Fibroblast of the aortic adventitia (primary cell): ENCODE measurements around the gene ADPRS. TPM values are rescaled to one million over a fixed set of nuclear protein-coding genes. Genes with fewer than 3 reads are reported as not detected.

ENCODE experiments used
- DNase-seq: peaks from one replicate; pipeline ENCODE4 v3.0.0-alpha.2; 2010; ENCODE audit warnings: low read depth
- H3K4me3 ChIP-seq: 2 replicates; pipeline ENCODE4 v1.5.1; 2011; ENCODE audit warnings: low read depth, mild to moderate bottlenecking, control low read depth, low read length, moderate library complexity
- CTCF ChIP-seq: IDR thresholded peaks from 2 replicates; pipeline ENCODE4 v1.5.1; 2011; ENCODE audit warnings: mild to moderate bottlenecking, low read length, control low read depth, inconsistent platforms; ENCODE audit not compliant: insufficient read depth
- total RNA-seq: library from RNA; depleted of rRNA; stranded (reverse); fragments of >200 nt; gene quantifications from 2 replicates; pipeline ENCODE4 v1.2.3, GENCODE V29; 2012; ENCODE audit warnings: low replicate concordance

ADPRS gene
- total RNA-seq, 1 donor: 21.1 TPM

DNA sequence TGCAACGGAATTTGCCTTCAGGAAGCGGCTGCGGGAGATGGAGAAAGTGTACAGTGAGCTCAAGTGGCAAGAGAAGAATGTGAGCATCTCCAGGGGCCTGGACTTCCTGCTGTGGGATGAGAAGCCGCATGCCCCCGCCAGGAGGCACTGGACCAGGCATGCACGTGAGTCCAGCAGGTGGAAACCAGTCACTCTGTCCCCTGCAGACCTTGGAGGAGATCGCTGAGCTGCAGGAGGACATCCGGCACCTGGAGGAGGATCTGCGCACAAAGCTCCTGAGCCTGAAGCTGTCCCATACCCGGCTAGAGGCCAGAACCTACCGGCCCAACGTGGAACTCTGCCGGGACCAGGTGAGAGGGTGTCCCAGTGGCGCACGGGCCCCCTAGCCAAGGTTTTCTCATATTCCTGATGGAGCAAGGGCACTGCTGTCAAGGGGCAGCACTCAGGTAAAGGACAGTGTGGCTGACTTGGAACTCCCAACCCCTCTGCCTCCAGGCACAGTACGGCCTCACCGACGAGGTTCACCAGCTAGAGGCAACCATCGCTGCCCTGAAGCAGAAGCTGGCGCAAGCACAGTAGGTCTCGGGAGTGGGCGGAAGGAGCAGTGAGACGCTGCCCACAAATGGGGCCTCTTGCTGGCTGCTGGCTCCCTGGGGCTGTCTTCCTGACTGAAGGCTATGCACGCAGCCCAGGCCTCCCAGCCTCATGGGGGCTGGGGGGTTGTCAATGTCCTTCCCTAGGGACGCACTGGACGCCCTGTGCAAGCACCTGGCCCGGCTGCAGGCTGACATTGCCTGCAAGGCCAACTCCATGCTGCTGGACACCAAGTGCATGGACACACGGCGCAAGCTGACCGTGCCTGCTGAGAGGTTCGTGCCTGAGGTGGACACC is 1.2 kb upstream of the ADPRS start:
- no peak for DNase-seq
- no peak for TF ChIP-seq CTCF
- no peak overlapping the region for H3K4me3 ChIP-seq

DNA sequence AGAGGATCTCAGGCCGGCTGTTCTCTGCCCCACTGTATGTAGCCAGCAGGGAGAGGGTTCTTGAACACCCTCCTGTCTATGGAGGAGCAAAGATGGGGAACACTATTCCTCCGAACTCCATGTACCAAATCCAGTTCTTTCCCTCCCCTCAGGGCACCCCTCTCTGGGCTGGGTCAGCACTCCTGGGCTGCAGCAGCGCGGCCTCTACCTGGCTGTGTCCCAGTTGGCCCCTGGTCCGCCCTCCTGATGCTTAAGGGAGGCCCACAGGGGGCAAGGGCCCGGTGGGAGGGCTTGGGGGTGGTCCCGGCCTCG is 471 bp upstream of the ADPRS start:
- H3K4me3 ChIP-seq: peak overlapping the region; percentile 90
- no peak for DNase-seq
- no peak for TF ChIP-seq CTCF

- peak overlapping the region; percentile 90 for H3K4me3 ChIP-seq
- peak; percentile 55 for DNase-seq
- TF ChIP-seq CTCF: no peak
Measured at GRCh38 chr1:36089393-36090121, 865 bp downstream of the ADPRS start.

DNA sequence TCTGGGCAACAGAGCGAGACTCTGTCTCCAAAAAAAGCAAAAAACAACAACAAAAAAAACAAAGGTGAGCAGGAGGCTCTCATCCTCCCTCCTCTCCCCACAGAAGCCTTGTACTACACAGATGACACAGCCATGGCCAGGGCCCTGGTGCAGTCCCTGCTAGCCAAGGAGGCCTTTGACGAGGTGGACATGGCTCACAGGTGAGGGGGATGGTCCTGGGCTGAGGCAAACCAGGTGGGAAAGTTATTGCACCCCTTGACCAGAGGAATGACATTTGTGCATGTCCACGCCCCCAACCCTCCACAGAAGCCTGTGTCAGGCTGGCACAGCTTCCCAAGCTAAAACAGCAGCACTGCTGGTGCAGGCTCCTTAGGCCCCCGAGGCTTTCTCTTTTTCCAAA is 2.4 kb downstream of the ADPRS start:
- TF ChIP-seq CTCF: no peak
- DNase-seq: no peak
- H3K4me3 ChIP-seq: no peak overlapping the region

- H3K4me3 ChIP-seq: no peak overlapping the region
- no peak for TF ChIP-seq CTCF
- DNase-seq: no peak
Measured at GRCh38 chr1:36091698-36092097, 3.0 kb downstream of the ADPRS start.

DNA sequence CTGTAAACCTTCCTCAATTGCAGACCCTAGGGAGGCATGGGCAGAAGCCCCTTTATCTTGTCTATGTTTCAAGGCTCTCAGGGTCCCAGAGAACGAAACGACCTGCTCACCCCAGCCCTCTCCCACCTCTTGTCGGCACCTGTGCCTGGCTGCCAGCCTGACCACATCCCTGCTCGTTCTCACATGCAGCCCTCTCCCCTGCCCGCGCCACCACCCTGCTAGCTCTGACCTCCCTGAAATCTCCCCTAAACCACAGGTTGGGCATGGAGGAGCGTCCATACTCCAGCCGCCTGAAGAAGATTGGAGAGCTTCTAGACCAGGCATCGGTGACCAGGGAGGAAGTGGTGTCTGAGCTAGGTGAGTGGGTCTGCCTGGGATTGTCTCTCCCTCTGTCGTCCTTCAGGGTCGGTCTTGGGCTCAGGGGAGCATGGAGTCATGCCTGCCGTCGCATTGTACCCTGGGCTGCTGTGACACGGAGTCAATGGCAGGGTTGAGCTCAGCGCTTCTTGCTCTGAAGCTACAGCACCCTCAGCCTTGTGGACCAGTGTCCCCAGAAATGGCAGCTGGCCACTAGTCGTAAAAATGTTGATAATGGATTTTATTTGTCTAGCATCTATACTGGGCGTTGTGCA is 3.6 kb downstream of the ADPRS start:
- H3K4me3 ChIP-seq: no peak overlapping the region
- TF ChIP-seq CTCF: no peak
- DNase-seq: no peak
